Stimulated activated CD4-positive, alpha-beta T cell treated with anti-CD3 and anti-CD28 coated beads, Interleukin-4, amount 100 ng/mL, for 24 hours (primary cell): ENCODE data around the gene ADRA2C.

ENCODE experiments used
- DNase-seq: peaks from one replicate; pipeline ENCODE4 v3.0.0-alpha.2; 2020

The ADRA2C gene

DNA sequence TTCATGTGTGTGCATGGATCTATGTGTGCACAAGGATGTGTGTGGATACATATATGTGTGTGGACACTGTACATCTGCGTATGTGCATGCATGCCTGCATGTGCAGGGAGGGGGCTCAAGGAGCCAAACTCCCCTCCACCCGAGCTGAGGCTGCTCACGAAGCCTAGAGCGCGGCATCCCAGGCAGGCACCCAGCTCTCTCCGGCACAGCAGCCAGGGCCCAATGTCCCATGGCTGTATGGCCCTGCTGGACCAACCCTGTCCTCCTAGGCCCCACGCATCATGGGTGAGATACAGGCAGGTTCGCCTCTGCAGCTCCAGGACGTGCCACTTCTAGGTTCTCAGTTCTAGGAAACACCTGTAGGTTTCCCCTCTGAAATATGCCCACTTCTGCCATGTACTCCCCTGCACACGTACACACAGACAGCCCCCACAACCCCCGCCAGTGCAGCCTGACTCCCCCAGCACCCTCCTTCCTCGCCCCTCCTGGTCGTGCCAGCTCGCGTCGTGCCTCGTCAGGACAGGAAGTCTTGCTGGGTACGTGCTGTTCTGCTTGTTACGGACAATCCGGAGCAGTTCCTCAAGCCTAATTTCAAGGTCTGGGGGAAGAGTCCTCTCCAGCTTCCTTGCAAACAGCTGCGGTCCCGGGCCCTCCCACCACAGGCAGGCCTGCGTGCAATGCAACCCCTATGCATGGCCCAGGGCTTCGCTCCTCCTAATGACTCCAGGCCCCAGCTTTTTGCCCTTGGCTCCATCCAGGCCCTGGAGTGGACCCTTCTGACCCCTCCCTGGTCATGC lies 3.2 kb upstream of the ADRA2C start:
- DNase-seq: no peak

DNA sequence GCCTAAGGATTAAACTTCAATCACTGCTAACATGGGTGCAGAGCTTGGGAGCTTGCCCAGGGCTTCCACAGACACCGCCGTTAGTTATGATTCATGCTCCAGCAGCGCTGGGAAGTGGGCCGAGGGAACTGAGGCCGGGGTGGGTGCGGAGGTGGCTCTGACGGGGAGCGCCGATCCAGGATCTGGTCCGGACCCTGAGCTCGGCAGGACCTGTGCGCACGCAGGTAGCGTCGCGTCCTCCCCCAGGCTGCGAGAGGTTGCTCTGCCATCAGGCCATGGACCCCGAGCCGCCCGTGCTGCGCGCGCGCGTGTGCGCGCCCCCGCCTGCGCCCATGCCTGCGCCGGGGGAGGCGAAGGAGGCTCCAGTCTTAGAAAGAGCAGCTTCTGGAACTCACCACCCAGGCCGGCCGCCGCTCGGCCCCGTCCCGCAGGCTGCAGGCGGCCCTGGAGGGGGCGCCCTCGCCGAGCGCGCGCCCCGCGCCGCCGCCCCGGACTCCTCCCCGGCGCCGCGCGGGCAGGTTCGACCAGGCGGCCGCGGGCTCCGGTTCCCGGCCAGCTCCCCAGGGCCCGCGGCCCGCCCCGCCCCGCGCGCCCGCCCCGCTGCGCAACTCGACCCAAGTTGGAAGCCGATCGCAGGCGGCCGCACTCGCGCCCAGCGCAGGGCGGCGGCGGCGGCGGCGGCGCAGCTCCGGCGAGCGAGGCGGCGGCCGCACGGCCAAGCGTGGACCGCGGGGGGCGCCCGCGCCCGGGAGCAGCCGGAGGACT lies 732 bp upstream of the ADRA2C start:
- no peak for DNase-seq

DNA sequence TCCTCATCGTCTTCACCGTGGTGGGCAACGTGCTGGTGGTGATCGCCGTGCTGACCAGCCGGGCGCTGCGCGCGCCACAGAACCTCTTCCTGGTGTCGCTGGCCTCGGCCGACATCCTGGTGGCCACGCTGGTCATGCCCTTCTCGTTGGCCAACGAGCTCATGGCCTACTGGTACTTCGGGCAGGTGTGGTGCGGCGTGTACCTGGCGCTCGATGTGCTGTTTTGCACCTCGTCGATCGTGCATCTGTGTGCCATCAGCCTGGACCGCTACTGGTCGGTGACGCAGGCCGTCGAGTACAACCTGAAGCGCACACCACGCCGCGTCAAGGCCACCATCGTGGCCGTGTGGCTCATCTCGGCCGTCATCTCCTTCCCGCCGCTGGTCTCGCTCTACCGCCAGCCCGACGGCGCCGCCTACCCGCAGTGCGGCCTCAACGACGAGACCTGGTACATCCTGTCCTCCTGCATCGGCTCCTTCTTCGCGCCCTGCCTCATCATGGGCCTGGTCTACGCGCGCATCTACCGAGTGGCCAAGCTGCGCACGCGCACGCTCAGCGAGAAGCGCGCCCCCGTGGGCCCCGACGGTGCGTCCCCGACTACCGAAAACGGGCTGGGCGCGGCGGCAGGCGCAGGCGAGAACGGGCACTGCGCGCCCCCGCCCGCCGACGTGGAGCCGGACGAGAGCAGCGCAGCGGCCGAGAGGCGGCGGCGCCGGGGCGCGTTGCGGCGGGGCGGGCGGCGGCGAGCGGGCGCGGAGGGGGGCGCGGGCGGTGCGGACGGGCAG lies 792 bp downstream of the ADRA2C start:
- DNase-seq: no peak

DNA sequence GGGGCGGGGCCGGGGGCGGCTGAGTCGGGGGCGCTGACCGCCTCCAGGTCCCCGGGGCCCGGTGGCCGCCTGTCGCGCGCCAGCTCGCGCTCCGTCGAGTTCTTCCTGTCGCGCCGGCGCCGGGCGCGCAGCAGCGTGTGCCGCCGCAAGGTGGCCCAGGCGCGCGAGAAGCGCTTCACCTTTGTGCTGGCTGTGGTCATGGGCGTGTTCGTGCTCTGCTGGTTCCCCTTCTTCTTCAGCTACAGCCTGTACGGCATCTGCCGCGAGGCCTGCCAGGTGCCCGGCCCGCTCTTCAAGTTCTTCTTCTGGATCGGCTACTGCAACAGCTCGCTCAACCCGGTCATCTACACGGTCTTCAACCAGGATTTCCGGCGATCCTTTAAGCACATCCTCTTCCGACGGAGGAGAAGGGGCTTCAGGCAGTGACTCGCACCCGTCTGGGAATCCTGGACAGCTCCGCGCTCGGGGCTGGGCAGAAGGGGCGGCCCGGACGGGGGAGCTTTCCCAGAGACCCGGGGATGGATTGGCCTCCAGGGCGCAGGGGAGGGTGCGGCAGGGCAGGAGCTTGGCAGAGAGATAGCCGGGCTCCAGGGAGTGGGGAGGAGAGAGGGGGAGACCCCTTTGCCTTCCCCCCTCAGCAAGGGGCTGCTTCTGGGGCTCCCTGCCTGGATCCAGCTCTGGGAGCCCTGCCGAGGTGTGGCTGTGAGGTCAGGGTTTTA lies 1.5 kb downstream of the ADRA2C start:
- DNase-seq: no peak

DNA sequence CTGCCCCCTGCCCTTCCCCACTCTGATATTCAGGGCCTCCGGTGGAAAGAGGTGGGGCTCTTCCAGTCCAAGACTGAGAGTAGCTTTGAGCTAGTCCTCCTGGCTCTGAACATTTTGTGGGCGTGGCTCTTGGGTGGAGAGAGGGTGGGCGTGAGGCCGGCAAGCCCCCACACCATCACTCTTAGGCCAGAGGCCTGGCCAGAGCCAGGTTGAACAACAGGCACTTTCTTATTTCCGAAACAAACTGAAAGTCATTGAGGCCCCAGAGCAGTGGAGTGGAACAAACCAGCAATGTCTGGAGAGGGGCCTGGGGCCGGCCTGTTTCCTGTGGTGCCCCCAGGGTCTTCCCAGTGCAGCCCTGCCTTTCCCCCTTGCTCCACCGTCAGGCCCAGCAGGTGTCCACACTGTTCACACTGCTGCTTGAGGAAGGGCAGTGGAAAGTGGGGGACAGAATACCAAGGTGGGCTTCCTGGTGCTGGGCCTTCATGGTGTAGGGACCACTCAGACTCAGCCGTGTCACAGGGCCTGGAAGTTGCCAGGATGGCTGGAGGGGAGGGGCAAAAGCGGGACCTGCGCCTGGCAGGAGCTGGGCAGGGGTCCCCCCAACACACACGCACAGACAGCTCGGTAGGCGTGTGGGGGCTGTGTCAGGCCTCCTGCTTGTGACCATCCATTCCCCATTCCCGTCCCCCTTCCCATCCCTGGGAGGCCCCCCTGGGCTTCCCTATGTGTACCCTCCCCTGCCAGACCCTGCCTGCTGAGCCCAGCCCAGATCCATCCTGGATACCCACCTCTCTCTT lies 2.9 kb downstream of the ADRA2C start:
- DNase-seq: no peak

DNA sequence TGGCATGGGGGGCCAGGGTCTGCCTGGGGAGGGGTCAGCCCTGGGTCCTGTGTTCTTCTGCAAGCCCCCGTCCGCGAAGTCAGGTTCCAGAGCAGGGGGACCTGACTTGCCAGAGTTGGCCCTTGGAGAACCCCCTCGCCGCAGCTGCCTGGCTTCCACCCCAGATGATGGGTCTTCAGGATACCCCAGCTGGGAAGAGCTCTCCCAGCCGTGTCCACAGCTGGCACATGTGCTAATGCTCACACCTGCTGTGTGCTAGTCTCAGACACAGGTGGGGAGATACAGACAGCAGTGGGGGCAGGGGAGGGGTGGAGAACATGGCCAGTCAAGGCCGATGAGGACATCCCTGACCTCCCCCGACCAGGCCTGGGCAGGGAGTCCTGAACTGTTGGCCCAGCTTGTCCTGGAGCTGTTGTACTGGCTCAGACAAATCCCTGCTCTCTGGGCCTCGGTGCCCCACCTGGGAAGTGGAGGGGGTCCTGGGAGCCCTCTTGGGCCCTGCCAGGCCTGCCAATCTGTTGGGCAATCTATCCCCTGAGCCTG lies 3.5 kb downstream of the ADRA2C start:
- no peak for DNase-seq

DNA sequence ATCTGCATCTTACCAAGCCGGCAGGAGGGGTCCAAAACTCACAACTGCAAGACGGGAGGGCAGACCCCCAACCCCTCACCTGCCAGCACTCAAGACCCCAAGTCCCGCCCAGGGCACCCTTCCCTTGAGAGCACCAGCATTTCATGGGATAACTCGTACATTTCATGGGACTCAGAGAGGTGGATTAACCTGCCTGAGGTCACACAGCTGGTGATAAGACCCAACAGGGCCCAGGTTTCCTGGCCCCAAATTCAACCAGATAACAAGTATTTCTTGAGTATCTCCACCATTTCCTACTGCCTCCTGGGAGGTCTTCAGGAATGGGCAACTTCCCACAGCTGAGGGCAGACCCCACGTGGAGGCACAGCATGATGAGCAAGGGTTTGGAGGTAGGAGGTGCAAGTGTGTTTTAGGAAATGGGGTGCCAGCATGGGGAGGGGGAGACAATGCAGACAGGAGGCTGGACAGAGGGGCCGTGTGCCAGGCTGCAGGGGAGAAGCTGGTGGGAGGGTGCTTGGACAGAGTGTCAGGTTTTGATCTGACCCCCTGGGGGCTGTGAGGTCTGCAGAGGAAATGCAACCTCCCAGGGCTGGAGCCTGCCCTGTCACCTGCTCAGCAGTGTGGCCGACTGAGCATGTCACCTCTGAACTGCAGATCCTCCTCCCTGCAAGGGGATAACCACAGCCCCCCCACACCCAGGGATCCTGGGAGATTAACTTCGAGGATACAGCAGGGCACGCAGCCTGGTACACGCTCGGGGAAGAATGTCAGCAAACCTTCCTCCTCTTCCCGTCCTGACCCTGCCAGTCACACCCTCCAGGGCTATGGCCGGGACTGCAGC lies 4.4 kb downstream of the ADRA2C start:
- DNase-seq: no peak

DNA sequence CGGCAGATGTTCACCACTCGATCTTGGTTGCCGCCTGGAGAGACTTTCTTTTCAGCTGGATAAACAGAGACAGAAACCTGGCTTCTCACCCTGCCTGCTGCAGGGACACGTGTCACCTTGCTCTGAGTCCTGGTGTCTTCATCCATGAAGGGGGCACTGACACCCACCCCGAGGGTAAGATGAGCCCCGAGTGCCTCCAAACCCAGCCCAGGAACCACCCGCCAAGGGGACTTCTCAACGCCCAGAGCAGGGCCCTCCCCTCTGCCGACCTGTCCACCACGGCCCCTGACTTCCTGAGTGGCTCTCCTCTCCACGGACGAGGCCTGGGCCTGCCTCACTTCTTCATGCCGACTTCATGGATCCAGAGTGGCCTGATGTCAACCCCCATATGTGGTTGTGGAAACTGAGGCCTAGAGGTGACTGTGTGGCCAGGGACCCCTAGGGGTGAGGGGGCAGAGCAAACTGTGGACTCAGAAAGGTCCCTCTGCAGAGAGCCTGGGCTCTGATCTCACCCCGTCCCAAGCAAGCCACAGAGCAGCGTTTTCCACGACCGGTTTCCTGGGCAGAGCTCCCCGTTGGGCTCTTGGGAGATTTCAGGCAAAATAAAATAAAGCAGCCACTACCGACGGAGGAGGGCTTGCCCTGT lies 5.1 kb downstream of the ADRA2C start:
- no peak for DNase-seq

DNA sequence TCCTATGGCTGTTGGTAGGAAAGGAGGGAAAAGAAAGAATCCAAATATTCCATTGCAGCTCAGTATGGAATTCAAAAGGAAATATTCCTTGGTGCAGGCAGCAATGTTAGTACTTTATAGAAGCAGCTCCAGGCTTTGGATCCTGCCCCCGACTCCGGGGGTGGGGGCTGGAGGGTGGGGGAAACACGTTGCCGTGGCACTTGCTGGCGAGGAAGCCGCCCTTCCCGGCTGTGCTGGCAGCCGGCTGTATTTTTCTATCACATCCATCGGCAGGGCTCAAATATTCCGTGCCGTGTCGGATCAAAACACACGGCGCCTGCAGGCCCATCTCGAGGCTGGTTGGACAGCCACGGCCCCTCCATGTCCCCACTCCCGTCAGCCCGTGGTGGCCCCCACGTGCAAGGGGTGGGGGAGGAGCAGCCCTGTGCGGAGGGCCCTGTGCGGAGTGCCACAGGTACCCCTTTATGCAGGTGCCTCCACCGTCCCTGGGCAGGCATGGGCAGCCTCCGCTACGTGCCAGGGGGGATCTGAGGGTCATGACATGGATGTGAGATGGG lies 5.8 kb downstream of the ADRA2C start:
- DNase-seq: no peak

DNA sequence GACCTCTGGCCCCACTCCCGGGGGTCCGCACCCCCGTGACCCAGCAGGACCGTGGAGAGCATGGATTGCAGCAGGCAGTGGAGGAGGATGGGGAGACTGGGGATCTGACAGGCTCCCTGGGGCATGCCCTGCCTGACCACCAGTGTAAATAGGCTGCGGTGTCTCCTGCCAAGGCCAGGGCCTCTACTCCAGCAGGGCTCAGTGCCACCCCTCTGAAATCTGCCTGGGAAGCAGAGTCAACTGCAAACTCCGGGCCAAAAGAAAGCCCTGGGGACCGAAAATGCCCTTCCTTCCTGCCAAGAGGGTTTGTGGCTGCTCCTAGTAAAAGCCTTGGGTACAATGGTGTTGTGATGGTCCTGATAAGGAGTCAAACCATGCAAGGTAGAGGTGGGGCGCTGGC lies 6.4 kb downstream of the ADRA2C start:
- DNase-seq: no peak

DNA sequence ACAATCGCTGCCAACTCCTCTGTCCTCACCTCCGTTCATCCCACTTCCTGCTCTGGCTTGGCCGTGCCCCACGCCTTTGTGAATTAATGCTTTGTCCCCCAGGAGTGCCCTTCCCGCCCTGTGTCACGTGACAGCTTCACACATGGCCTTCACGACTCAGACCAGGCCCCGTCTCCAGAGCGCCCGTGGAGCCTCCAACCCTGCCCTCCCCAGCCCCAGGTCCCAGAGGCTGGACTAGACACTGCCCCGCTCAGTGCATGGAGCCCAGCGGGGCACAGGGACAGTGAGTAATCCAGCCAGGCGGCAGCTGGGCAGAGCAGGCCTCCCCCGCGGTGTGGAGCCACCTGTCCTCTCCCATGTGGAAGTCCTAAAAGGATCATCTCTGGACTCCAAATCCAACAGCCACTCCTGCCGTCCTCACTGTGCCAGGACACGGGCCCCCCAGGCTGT lies 7.4 kb downstream of the ADRA2C start:
- DNase-seq: no peak

DNA sequence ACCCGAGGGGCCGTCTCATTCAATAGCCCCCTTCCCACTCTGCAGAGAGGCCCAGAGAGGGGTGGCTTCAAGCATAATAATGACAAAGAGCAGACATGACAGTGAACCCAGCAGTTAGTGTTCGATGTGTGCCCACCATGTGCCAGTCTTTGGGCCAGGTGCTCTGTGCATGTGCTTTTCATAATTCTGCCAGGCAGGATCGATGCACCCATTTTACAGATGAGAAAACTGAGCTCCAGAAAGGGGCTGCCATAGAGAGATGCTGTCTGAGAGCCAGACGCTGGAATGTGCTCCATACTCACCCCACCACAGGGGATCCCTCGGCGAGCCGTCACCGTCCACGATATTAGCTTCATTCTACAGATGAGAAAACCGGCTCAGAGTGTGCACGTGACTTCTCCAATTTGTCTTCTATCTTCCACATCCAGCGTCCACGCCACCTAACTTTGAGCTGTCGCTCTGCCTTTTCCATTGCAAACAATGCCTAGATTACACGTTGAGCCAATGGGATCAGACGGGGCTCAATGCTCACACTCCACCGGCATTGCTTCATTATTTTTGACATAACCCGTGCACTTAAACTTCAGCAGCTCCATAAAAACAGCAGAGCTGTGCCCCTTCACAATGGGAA lies 8.2 kb downstream of the ADRA2C start:
- DNase-seq: no peak

DNA sequence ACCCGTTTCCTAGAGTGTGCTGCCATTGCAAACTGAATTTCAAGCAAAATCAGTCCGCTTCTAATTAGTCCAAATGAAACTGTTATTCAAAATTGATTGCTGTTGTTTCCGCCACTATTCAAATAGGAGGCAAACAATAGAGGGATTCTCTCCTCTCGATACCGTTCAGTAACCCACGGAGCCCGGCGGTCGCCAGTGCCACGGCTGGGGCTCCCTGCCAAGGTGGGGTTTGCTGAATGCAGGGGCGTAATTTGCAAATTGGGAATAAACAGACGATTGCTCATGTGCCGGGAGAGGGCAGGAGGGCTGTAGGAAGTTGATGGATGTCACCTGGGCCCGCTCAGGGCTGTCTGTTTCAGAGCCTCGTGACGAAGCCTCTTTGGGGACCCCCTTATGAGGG lies 8.8 kb downstream of the ADRA2C start:
- DNase-seq: no peak

DNA sequence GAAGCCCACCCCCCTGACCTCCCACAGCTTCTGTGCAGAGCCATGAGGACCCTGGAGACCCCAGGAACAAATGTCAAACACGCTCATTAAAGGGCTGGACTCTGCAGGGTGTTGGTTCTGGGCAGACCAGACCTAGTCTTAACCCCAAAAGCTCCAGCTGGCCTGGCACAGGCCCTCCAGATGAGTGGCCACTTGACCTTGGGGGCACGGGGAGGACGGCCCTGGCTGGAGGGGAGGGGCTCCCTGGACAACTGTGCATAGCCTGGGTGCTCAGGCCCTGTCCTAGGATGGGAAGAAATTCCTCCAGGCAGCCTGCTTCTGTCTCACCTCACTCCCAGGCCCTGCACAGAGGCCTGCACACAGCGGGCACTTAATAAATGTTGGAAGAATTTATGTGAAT lies 9.4 kb downstream of the ADRA2C start:
- no peak for DNase-seq

DNA sequence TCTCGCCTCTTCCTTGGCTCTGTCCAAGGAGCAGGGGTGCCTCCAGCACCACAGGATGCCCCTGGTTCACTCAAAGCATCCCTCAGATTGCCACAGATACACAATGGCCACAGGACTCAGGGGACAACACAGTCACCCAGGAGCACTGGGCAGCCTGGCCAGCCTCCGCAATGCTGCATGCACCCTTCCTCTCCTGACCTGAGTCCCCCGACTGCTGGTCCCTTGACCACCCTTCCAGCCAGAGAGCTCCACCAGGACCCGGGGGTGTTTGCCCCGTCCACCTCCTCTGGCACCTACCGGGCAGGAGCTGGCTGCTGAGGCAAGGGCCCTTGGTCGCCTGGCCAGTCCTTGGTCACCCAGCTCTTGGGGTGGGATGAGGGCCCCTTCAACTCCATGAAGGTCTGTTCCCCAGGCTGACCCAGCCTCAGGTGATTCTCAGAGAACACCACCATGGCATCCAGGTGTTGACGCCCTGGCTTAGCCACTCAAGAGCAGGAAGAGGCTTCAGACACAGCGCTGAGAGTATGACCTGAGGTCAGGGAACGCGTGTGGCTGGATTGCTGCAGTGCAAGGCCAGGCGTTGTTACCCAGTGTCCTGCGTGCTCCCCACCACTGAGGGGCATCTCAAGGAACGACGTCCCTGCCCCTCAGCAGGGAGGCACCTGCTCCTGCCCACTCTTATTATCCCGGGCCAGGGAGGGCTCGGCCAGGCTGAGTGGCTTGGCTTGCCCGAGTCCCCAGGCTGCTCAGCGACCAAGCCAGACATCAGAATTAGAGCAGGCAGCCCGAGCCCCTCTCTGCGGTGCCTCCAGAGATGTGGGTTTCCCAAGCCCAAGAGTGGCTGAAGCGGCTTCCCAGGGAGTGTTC lies 10.2 kb downstream of the ADRA2C start:
- no peak for DNase-seq

DNA sequence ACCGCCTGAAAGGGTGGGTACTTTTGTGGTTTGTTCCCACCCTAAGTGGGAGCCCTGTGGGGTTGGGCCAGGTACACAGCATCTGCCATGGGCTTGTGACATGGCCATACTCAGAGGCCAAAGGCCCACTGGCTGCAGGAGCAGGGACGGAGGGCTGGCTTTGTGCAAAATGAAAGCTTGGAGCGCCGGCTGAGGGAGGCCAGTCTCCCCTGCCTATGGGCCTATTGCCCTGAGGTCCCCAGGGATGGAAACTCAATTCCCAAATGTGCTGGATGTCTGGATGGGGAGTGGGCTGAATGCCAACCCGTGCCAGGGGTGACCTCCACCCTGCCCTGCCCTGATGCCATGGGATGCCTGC lies 10.8 kb downstream of the ADRA2C start:
- DNase-seq: no peak

DNA sequence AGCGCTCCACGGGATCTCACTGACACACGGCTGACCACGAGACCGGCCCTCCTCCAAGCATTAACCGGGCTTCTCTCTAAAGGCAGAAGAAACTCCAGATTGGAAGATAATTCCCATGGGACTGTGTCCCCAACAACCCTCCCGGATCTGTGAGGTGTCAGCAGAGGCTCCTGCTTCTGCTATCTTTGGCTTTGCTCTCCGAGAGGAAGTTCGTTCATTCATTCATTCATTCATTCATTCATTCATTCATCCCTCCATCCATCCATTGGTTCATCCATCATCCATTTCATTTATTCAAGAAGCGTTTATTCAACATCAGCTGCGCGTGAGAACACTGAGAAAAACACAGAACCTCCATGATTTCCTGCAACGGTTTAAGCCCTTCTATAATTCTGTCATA lies 11.5 kb downstream of the ADRA2C start:
- no peak for DNase-seq

DNA sequence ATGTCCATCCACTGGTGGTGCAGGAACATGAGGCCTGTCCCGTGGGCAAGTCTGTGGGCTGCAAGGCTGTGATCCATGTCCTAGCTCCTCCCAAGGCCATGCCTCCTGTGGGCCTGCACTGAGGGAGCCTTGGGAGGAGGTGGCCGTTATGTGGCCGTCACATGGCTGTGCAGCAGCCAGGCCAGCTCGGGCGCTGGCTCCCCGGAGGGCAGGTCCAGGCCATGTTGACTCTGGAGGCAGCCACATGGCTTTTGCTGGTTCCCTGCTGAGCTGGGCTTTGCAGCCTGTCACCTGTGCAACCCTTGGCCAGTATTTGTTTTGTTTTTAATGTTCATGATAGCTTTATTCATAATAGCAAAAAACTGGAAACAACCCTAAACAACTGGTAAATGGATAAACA lies 13.3 kb downstream of the ADRA2C start:
- no peak for DNase-seq
